ENCODE data around the gene TARS1. TPM values are rescaled to one million over a fixed set of nuclear protein-coding genes. Genes with fewer than 3 reads are reported as not detected.

TARS1 gene
- total and polyA plus RNA-seq, 12 donors, result 45.3 to 388 (median 106) TPM

GRCh38 chr5:33475706-33476105 lies 34.9 kb downstream of the TARS1 start:
- intact Hi-C loops (cut with DNase I), result loop anchor here (10.0 kb wide), 2 partner anchors 459 to 489 kb away; partner anchors contain the start of gene RXFP3 (in 1 of the 2)
- H3K36me3 ChIP-seq (replicated peaks in 1 of 2), result peaks cover 0 to 6% of the 10 kb centered on the region in 2 donors

GRCh38 chr5:33476992-33477391 lies 36.2 kb downstream of the TARS1 start:
- no peak overlapping the region for H3K27ac ChIP-seq
- WGBS, 4 donors, result 85 to 93% (median 93%) methylated on average over 3 of the region's 3 CpGs
- no peak for DNase-seq
- TF ChIP-seq CTCF (IDR thresholded peaks at IDR 0.05) (no peak), POLR2A (IDR thresholded peaks at IDR 0.05) (no peak)
- no peak overlapping the region for H3K4me3 ChIP-seq
- no peaks in the 10 kb centered on the region for H3K9me3 ChIP-seq (replicated peaks in 1 of 3)
- peaks cover 0 to 1% of the 10 kb centered on the region in 2 donors for H3K36me3 ChIP-seq (replicated peaks in 1 of 2)
- intact Hi-C loops (cut with DNase I), result loop anchor here (10.0 kb wide), 2 partner anchors 458 to 488 kb away; partner anchors contain the start of gene RXFP3 (in 1 of the 2)
- H3K4me1 ChIP-seq (replicated peaks in 1 of 2), result no peaks in the 10 kb centered on the region
- no peaks in the 10 kb centered on the region for H3K27me3 ChIP-seq

More at GRCh38 chr5:33475706-33476105, 34.9 kb downstream of the TARS1 start:
- DNase-seq, result no peak
- no peak overlapping the region for H3K27ac ChIP-seq
- WGBS, 4 donors, result 85 to 93% (median 91%) methylated on average over 5 of the region's 5 CpGs
- H3K27me3 ChIP-seq, result no peaks in the 10 kb centered on the region
- H3K4me1 ChIP-seq (replicated peaks in 1 of 2), result no peaks in the 10 kb centered on the region
- no peak for TF ChIP-seq CTCF (IDR thresholded peaks at IDR 0.05)
- TF ChIP-seq POLR2A (IDR thresholded peaks at IDR 0.05), result no peak
- H3K4me3 ChIP-seq, result no peak overlapping the region
- no peaks in the 10 kb centered on the region for H3K9me3 ChIP-seq (replicated peaks in 1 of 3)

- TF ChIP-seq CTCF (IDR thresholded peaks at IDR 0.05), result no peak
- no peaks in the 10 kb centered on the region for H3K9me3 ChIP-seq (replicated peaks in 1 of 3)
- no peak for DNase-seq
- H3K27me3 ChIP-seq, result no peaks in the 10 kb centered on the region
- no peak overlapping the region for H3K4me3 ChIP-seq
- 98 to 100% (median 99%) methylated on average over 2 of the region's 2 CpGs for WGBS, 4 donors
- H3K36me3 ChIP-seq (replicated peaks in 1 of 2), result no peaks in the 10 kb centered on the region
- no peak overlapping the region for H3K27ac ChIP-seq
- intact Hi-C loops (cut with DNase I), result loop anchor here (10.0 kb wide), 2 partner anchors 457 to 487 kb away; partner anchors contain the start of gene RXFP3 (in 1 of the 2)
- no peaks in the 10 kb centered on the region for H3K4me1 ChIP-seq (replicated peaks in 1 of 2)
These were observed 37.1 kb downstream of the TARS1 start for GRCh38 chr5:33477816-33478215.

- Histone ChIP-seq H3K4me3 (no peak overlapping the region), H3K4me1 (replicated peaks in 1 of 2) (no peaks in the 10 kb centered on the region), H3K27ac (no peak overlapping the region), H3K9me3 (replicated peaks in 1 of 3) (no peaks in the 10 kb centered on the region), H3K27me3 (no peaks in the 10 kb centered on the region), H3K36me3 (replicated peaks in 1 of 2) (no peaks in the 10 kb centered on the region)
- 96 to 100% (median 98%) methylated on average over 3 of the region's 3 CpGs for WGBS, 4 donors
- intact Hi-C loops (cut with DNase I), result loop anchor here (10.0 kb wide), 2 partner anchors 455 to 485 kb away; partner anchors contain the start of gene RXFP3 (in 1 of the 2)
- no peak for DNase-seq
- TF ChIP-seq CTCF (IDR thresholded peaks at IDR 0.05) (no peak), POLR2A (IDR thresholded peaks at IDR 0.05) (no peak)
These were observed 38.5 kb downstream of the TARS1 start for GRCh38 chr5:33479311-33479710.

Measured in adrenal gland (tissue), 12 donors.